GM19240 (cell line): ENCODE results near the gene SETBP1.

Experiments used
- DNase-seq: peaks from one replicate; pipeline ENCODE4 v3.0.0; 2011; ENCODE audit warnings: low spot score; ENCODE audit not compliant: insufficient read length

Gene SETBP1

GRCh38 chr18:44759925-44760342, 79.2 kb downstream of the SETBP1 start:
- DNase-seq: no peak

GRCh38 chr18:44761812-44762211, 81.1 kb downstream of the SETBP1 start:
- DNase-seq: no peak

GRCh38 chr18:44763327-44763726, 82.6 kb downstream of the SETBP1 start:
- DNase-seq: no peak

- no peak for DNase-seq
These were observed 84.2 kb downstream of the SETBP1 start for GRCh38 chr18:44764863-44765262.

GRCh38 chr18:44765456-44765855, 84.8 kb downstream of the SETBP1 start:
- DNase-seq: no peak

- no peak for DNase-seq
These were observed 85.8 kb downstream of the SETBP1 start for GRCh38 chr18:44766450-44766849.

- no peak for DNase-seq
These were observed 87.1 kb downstream of the SETBP1 start for GRCh38 chr18:44767807-44768206.

- no peak for DNase-seq
These were observed 90.0 kb downstream of the SETBP1 start for GRCh38 chr18:44770641-44771040.

GRCh38 chr18:44771572-44771955, 90.9 kb downstream of the SETBP1 start:
- DNase-seq: no peak

GRCh38 chr18:44771956-44772917, 91.5 kb downstream of the SETBP1 start:
- no peak for DNase-seq

GRCh38 chr18:44773640-44774155, 93.0 kb downstream of the SETBP1 start:
- DNase-seq: no peak

- DNase-seq: no peak
These were observed 93.5 kb downstream of the SETBP1 start for GRCh38 chr18:44774191-44774590.

GRCh38 chr18:44777457-44778192, 96.9 kb downstream of the SETBP1 start:
- DNase-seq: no peak

GRCh38 chr18:44778788-44779187, 98.1 kb downstream of the SETBP1 start:
- DNase-seq: no peak

- no peak for DNase-seq
These were observed 99.1 kb downstream of the SETBP1 start for GRCh38 chr18:44779753-44780292.

- DNase-seq: no peak
These were observed 101.2 kb downstream of the SETBP1 start for GRCh38 chr18:44781886-44782285.

GRCh38 chr18:44782617-44783016, 101.9 kb downstream of the SETBP1 start:
- no peak for DNase-seq

- no peak for DNase-seq
These were observed 102.7 kb downstream of the SETBP1 start for GRCh38 chr18:44783371-44783770.

- DNase-seq: no peak
These were observed 105.6 kb downstream of the SETBP1 start for GRCh38 chr18:44786257-44786656.

- peak; percentile 35 for DNase-seq
These were observed 106.0 kb downstream of the SETBP1 start for GRCh38 chr18:44786688-44787087.

- DNase-seq: no peak
These were observed 107.6 kb downstream of the SETBP1 start for GRCh38 chr18:44788334-44788733.

- no peak for DNase-seq
These were observed 109.0 kb downstream of the SETBP1 start for GRCh38 chr18:44789710-44790109.
